GM12892 (cell line): ENCODE results near the gene MAPK12.

Experiments used
- POLR2A ChIP-seq: IDR thresholded peaks from 2 replicates; pipeline ENCODE4 v1.6.1; 2011; ENCODE audit warnings: low read depth, low read length, control low read depth
- TAF1 ChIP-seq: IDR thresholded peaks from 2 replicates; pipeline ENCODE4 v1.6.1; 2011; ENCODE audit warnings: low read depth, mild to moderate bottlenecking, control low read depth, low read length, borderline replicate concordance

GRCh38 chr22:50284479-50284878 lies 23.0 kb upstream of the MAPK12 start:
- TF ChIP-seq POLR2A (no peak), TAF1 (no peak)
